H1 (cell line): ENCODE data around the gene NUBP2. TPM values are rescaled to one million over a fixed set of nuclear protein-coding genes. Genes with fewer than 3 reads are reported as not detected.

ENCODE experiments used
- CTCF ChIA-PET: fragments of 300-600 bp; sonication (Branson Sonifier 250); formaldehyde crosslinking; loops from one replicate; lab custom pipeline; 2021; ENCODE audit not compliant: partially characterized antibody; lab: Charles Lee
- POLR2A ChIA-PET: fragments of 300-600 bp; sonication (Branson Sonifier 250); formaldehyde crosslinking; loops from one replicate; lab custom pipeline; 2021; ENCODE audit warnings: inconsistent platforms; ENCODE audit not compliant: partially characterized antibody; lab: Charles Lee
- DNase-seq, 2 experiments: peaks; one replicate each; pipeline versions ENCODE4 v3.0.0 to v3.0.0-alpha.2; 2010 to 2022; ENCODE audit warnings: low spot score in 2 of 2, low read depth in 1 of 2, mixed read lengths in 1 of 2
- FAIRE-seq: peaks from 2 replicates; lab custom pipeline; 2011; peaks lifted over from hg19 to GRCh38; lab: Jason Lieb, UNC
- H2AFZ ChIP-seq: 2 replicates; pipeline ENCODE4 v1.8.1; 2012; ENCODE audit warnings: low read length, inconsistent platforms
- H2AK5ac ChIP-seq: 2 replicates; pipeline ENCODE4 v1.6.1; 2013; ENCODE audit warnings: low read depth, low read length
- H2BK120ac ChIP-seq: replicated peaks from 2 replicates; pipeline ENCODE3; 2013; ENCODE audit warnings: low read depth, low read length, inconsistent platforms
- H2BK12ac ChIP-seq: 2 replicates; pipeline ENCODE4 v1.6.1; 2013; ENCODE audit warnings: low read depth, low read length
- H2BK15ac ChIP-seq: 2 replicates; pipeline ENCODE4 v1.6.1; 2013; ENCODE audit warnings: low read length
- H2BK20ac ChIP-seq: 2 replicates; pipeline ENCODE4 v1.6.1; 2013; ENCODE audit warnings: low read length
- H2BK5ac ChIP-seq: 2 replicates; pipeline ENCODE4 v1.6.1; 2013; ENCODE audit warnings: low read depth, low read length
- H3K14ac ChIP-seq: 2 replicates; pipeline ENCODE4 v1.6.1; 2013; ENCODE audit warnings: inconsistent platforms; ENCODE audit not compliant: insufficient read length
- H3K18ac ChIP-seq: 2 replicates; pipeline ENCODE4 v1.6.1; 2013; ENCODE audit warnings: low read length; ENCODE audit errors: extremely low read depth
- H3K23ac ChIP-seq: 2 replicates; pipeline ENCODE4 v1.6.1; 2013; ENCODE audit warnings: inconsistent platforms; ENCODE audit not compliant: insufficient read length
- H3K23me2 ChIP-seq: 2 replicates; pipeline ENCODE4 v1.6.1; 2013; ENCODE audit warnings: low read depth, low read length
- H3K27ac ChIP-seq: 2 replicates; pipeline ENCODE4 v1.6.1; 2011; ENCODE audit warnings: low read depth, low read length, inconsistent platforms
- H3K27me3 ChIP-seq, 4 experiments: replicated peaks in 1 of 4; 1 replicate in 1 of 4; 2 replicates in 3 of 4; pipeline versions ENCODE4 v1.6.1 to v1.8.1; 2011 to 2013; ENCODE audit warnings: low read length in 3 of 4, mild to moderate bottlenecking in 3 of 4, inconsistent platforms in 2 of 4, mixed read lengths in 2 of 4, moderate library complexity in 1 of 4; ENCODE audit not compliant: control insufficient read depth in 3 of 4, insufficient read depth in 3 of 4; ENCODE audit errors: extremely low read depth in 1 of 4
- H3K36me3 ChIP-seq, 4 experiments: 2 replicates each; pipeline versions ENCODE4 v1.6.1 to v1.8.1; 2011 to 2013; ENCODE audit warnings: mild to moderate bottlenecking in 4 of 4, low read length in 3 of 4, moderate library complexity in 2 of 4, control low read depth in 1 of 4, inconsistent platforms in 1 of 4; ENCODE audit not compliant: insufficient read depth in 4 of 4, control insufficient read depth in 2 of 4
- H3K4ac ChIP-seq: replicated peaks from 2 replicates; pipeline ENCODE3; 2013; ENCODE audit warnings: low read length, low read depth, mixed read lengths, inconsistent platforms; ENCODE audit not compliant: insufficient read length
- H3K4me1 ChIP-seq, 4 experiments: replicated peaks in 1 of 4; 1 replicate in 1 of 4; 2 replicates in 3 of 4; pipeline versions ENCODE4 v1.6.1 to v1.8.1; 2011 to 2013; ENCODE audit warnings: low read length in 3 of 4, inconsistent platforms in 2 of 4, mixed read lengths in 1 of 4; ENCODE audit not compliant: insufficient read depth in 4 of 4, control insufficient read depth in 3 of 4
- H3K4me2 ChIP-seq, 2 experiments: 2 replicates each; pipeline versions ENCODE4 v1.6.1 to v1.8.1; 2011 to 2013; ENCODE audit warnings: low read depth in 2 of 2, low read length in 2 of 2, control low read depth in 1 of 2, inconsistent platforms in 1 of 2, mild to moderate bottlenecking in 1 of 2; ENCODE audit not compliant: insufficient read depth in 1 of 2
- H3K4me3 ChIP-seq, 4 experiments: fragments of 200-600, 300-600 bp in 1 of 4; sonication (generic), shearing (Covaris generic), sonication (Bioruptor Twin) in 1 of 4; 2 replicates each; pipeline versions ENCODE4 v1.5.1 to v1.8.1; 2011 to 2016; ENCODE audit warnings: low read length in 4 of 4, low read depth in 3 of 4, control low read depth in 2 of 4, inconsistent platforms in 2 of 4, mild to moderate bottlenecking in 2 of 4, mixed read lengths in 1 of 4, moderate library complexity in 1 of 4; ENCODE audit not compliant: insufficient read depth in 2 of 4; ENCODE audit errors: extremely low read depth in 1 of 4
- H3K56ac ChIP-seq: replicated peaks from 2 replicates; pipeline ENCODE3; 2013; ENCODE audit warnings: low read depth, mild to moderate bottlenecking, mixed read lengths, low read length, inconsistent platforms; ENCODE audit not compliant: insufficient read length
- H3K79me1 ChIP-seq: 2 replicates; pipeline ENCODE4 v1.6.1; 2013; ENCODE audit warnings: low read depth, low read length, control low read depth
- H3K79me2 ChIP-seq, 2 experiments: 2 replicates each; pipeline versions ENCODE4 v1.6.1 to v1.8.1; 2012 to 2013; ENCODE audit warnings: low read length in 2 of 2, mild to moderate bottlenecking in 2 of 2, inconsistent platforms in 1 of 2; ENCODE audit not compliant: insufficient read depth in 2 of 2, control insufficient read depth in 1 of 2
- H3K9ac ChIP-seq, 4 experiments: replicated peaks in 1 of 4; 1 replicate in 1 of 4; 2 replicates in 3 of 4; pipeline versions ENCODE4 v1.6.1 to v1.8.1; 2011 to 2013; ENCODE audit warnings: low read depth in 3 of 4, low read length in 3 of 4, control low read depth in 2 of 4, mild to moderate bottlenecking in 2 of 4, moderate library complexity in 2 of 4, inconsistent platforms in 1 of 4; ENCODE audit errors: extremely low read depth in 1 of 4
- H3K9me3 ChIP-seq, 2 experiments: 2 replicates each; pipeline versions ENCODE4 v1.6.1 to v1.8.1; 2012 to 2013; ENCODE audit warnings: mild to moderate bottlenecking in 2 of 2, moderate library complexity in 2 of 2, control low read depth in 1 of 2, inconsistent platforms in 1 of 2, low read depth in 1 of 2, low read length in 1 of 2, mixed read lengths in 1 of 2; ENCODE audit not compliant: insufficient read depth in 2 of 2
- H4K20me1 ChIP-seq, 2 experiments: replicated peaks in 1 of 2; 2 replicates each; pipeline versions ENCODE3 to v1.8.1; 2011 to 2013; ENCODE audit warnings: inconsistent platforms in 2 of 2, low read length in 2 of 2, mild to moderate bottlenecking in 1 of 2; ENCODE audit not compliant: insufficient read depth in 2 of 2, control insufficient read depth in 1 of 2
- H4K5ac ChIP-seq: 2 replicates; pipeline ENCODE4 v1.6.1; 2013; ENCODE audit warnings: low read length, low read depth, mixed read lengths, inconsistent platforms; ENCODE audit not compliant: insufficient read length
- H4K8ac ChIP-seq: 2 replicates; pipeline ENCODE4 v1.8.0; 2013; ENCODE audit warnings: mild to moderate bottlenecking, moderate library complexity, low read length, inconsistent platforms; ENCODE audit not compliant: insufficient read depth; ENCODE audit errors: extremely low read depth
- H4K91ac ChIP-seq: replicated peaks from 2 replicates; pipeline ENCODE3; 2013; ENCODE audit warnings: low read length, mixed read lengths, inconsistent platforms; ENCODE audit not compliant: insufficient read length
- BACH1 ChIP-seq: IDR thresholded peaks from 2 replicates; pipeline ENCODE4 v1.6.1; 2012; ENCODE audit warnings: low read length, improper control_type of control experiment
- SAP30 ChIP-seq: fragments of 300-600 bp; sonication (generic); IDR thresholded peaks from 2 replicates; pipeline ENCODE4 v1.7.1; 2012; ENCODE audit warnings: low read length, moderate library complexity, mild to moderate bottlenecking, inconsistent platforms; ENCODE audit not compliant: insufficient read depth, insufficient replicate concordance
- WGBS, 2 experiments: shearing (Covaris generic) in 1 of 2; methylation state at CpG; one replicate each; pipeline versions ENCODE4 v1.1.6 to v1.1.7; 2013 to 2015; ENCODE audit warnings: low lambda C conversion rate in 2 of 2, mixed read lengths in 2 of 2, inconsistent platforms in 1 of 2, low coverage in 1 of 2, missing lambda C conversion rate in 1 of 2; ENCODE audit not compliant: insufficient replicate concordance in 2 of 2, insufficient coverage in 1 of 2, insufficient read length in 1 of 2; ENCODE audit errors: extremely low coverage in 1 of 2, missing lambda C conversion rate in 1 of 2; 5-methylcytosine and 5-hydroxymethylcytosine counted together
- polyA plus RNA-seq, 7 experiments: library from polyadenylated mRNA; depleted of rRNA in 3 of 7; stranded (reverse) in 5 of 7; unstranded in 2 of 7; fragments of >200 nt in 5 of 7; fragments of 200-250 nt in 2 of 7; gene quantifications; 1 replicate in 5 of 7; 2 replicates in 1 of 7; 4 replicates in 1 of 7; pipeline versions ENCODE4 v1.2.1 to v1.2.3, GENCODE V29; 2011 to 2013; ENCODE audit warnings: missing spikeins in 2 of 7, mixed read lengths in 2 of 7
- total RNA-seq: library from RNA; stranded (reverse); fragmentation: NEBNext Ultra II Directional; extraction: Animal tissue kit (Norgen Biotek cat#: 25700); gene quantifications from 2 replicates; pipeline ENCODE4 v1.2.1, GENCODE V29; 2021

NUBP2 gene
- total and polyA plus RNA-seq, 2 of the 8 experiments (the other 6 are each of a cell fraction or from before 2014, with no cell fraction given), result 70.3 to 96.9 TPM

DNA sequence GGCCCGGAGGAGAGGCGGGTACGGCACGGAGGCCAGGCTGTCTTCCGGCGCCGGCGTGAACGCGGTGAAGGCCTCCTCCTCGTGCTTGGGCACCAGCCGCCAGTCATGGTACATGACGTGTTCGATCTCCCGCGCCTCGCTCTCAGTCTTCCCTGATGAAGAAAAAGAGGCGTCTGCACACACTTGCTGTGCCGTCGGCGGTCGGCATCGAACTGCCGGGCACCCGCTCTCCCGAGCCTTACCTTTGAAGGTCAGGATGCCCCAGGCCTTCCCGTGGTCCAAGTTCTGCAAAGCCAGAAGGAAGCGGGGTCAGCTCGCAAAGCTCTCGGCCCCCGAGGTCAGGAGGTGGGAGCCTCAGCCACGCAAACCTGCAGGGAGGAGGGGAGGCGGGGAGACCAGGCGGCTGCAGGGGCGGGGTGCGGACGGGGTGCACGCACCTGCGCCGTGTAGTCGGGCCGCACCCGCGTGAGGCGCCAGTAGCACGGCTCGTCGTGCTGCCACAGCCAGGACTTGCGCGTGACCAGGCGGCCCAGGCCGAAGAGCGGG lies 10.3 kb upstream of the NUBP2 start, which contains the start of gene EME2:
TSS of gene EME2 (plus strand) at position 449 of the 546 bp plus-strand sequence. CDS start 418 bp downstream, outside the sequence.
- peak within 1 kb of the TSS; percentile 73 for H3K56ac ChIP-seq
- H3K23ac ChIP-seq, result no peak within 1 kb of the TSS
- peak within 1 kb of the TSS; percentile 27; the same call in 1 of the 2 replicates for H2AK5ac ChIP-seq
- H3K4ac ChIP-seq, result peak within 1 kb of the TSS; percentile 90
- H4K20me1 ChIP-seq, result peaks cover 0 to 19% of the 10 kb centered on the region in 2 experiments
- peak within 1 kb of the TSS; percentile 72; the same call in 1 of the 2 replicates for H2BK15ac ChIP-seq
- peaks cover 0 to 12% (median 10%) of the 10 kb centered on the region in 4 experiments; a peak in 5 of 7 replicates for H3K4me1 ChIP-seq
- peaks cover 17% of the 10 kb centered on the region for H3K23me2 ChIP-seq
- H4K8ac ChIP-seq, result peak within 1 kb of the TSS; percentile 94
- peaks cover 2 to 31% (median 8%) of the 10 kb centered on the region in 4 experiments; a peak in 6 of 8 replicates for H3K36me3 ChIP-seq
- H3K18ac ChIP-seq, result peak within 1 kb of the TSS; percentile 90
- peak within 1 kb of the TSS; percentile 4; the same call in 1 of the 2 replicates for H2BK12ac ChIP-seq
- 4% methylated on average over 47 of the region's 53 CpGs; no CpG with 5 or more reads in 1 of the 2 experiments for WGBS, 2 experiments
- H2BK120ac ChIP-seq, result no peak within 1 kb of the TSS
- no peaks in the 10 kb centered on the region for H3K9me3 ChIP-seq
- TF ChIP-seq SAP30 (peak; percentile 10), BACH1 (no peak)
- H3K14ac ChIP-seq, result no peak within 1 kb of the TSS
- peak within 1 kb of the TSS; percentile 85 for H4K91ac ChIP-seq
- H2BK5ac ChIP-seq, result peak within 1 kb of the TSS; percentile 88
- no peak within 1 kb of the TSS; the same call in 1 of the 2 replicates for H2AFZ ChIP-seq
- DNase-seq, result no peak
- POLR2A ChIA-PET, result interaction anchor here (0.7 to 13.5 kb wide), 20 partner anchors 7 to 383 kb away, joined by 3 to 246 read pairs (median 5); partner anchors contain the start of genes FAHD1, HAGH, IGFALS and JPT2
- peak within 1 kb of the TSS; percentile 81 for H4K5ac ChIP-seq
- peak within 1 kb of the TSS; percentile 82 to 91 (median 82) for H3K4me3 ChIP-seq
- FAIRE-seq, result no peak
- H3K27me3 ChIP-seq, result no peaks in the 10 kb centered on the region
- CTCF ChIA-PET, result interaction anchor here (0.6 to 2.7 kb wide), 8 partner anchors 7 to 509 kb away, joined by 3 to 13 read pairs (median 4); partner anchors contain the start of genes IGFALS, MAPK8IP3, NUBP2 and SPSB3
- H3K27ac ChIP-seq, result peak within 1 kb of the TSS; percentile 62
- H2BK20ac ChIP-seq, result no peak within 1 kb of the TSS
- H3K4me2 ChIP-seq, result peak within 1 kb of the TSS; percentile 71 to 92
- H3K79me2 ChIP-seq, result peaks cover 0 to 15% of the 10 kb centered on the region in 2 experiments; a peak in 1 of 4 replicates
- peaks cover 4% of the 10 kb centered on the region for H3K79me1 ChIP-seq
- H3K9ac ChIP-seq, result peak within 1 kb of the TSS; percentile 69 to 94 (median 89)
